Astrocyte (in vitro differentiated cells and primary cell): ENCODE results near the gene SNRPA. TPM values are rescaled to one million over a fixed set of nuclear protein-coding genes. Genes with fewer than 3 reads are reported as not detected.

Experiments
- DNase-seq: peaks from one replicate; pipeline ENCODE4 v3.0.0-alpha.2; 2010; ENCODE audit warnings: low read depth
- FAIRE-seq: peaks from 2 replicates; lab custom pipeline; 2011; peaks lifted over from hg19 to GRCh38; lab: Jason Lieb, UNC
- H2AFZ ChIP-seq: 2 replicates; pipeline ENCODE4 v1.6.0; 2012; ENCODE audit warnings: low read depth, low read length, inconsistent platforms
- H3K27ac ChIP-seq: 2 replicates; pipeline ENCODE4 v1.5.1; 2011; ENCODE audit warnings: low read depth, low read length, inconsistent platforms
- H3K27me3 ChIP-seq: 2 replicates; pipeline ENCODE4 v1.6.0; 2011; ENCODE audit warnings: low read length, inconsistent platforms; ENCODE audit not compliant: insufficient read depth
- H3K36me3 ChIP-seq: 2 replicates; pipeline ENCODE4 v1.5.1; 2011; ENCODE audit warnings: low read length, inconsistent platforms; ENCODE audit not compliant: insufficient read depth
- H3K4me1 ChIP-seq: 2 replicates; pipeline ENCODE4 v1.5.1; 2011; ENCODE audit warnings: low read length, inconsistent platforms; ENCODE audit not compliant: insufficient read depth
- H3K4me2 ChIP-seq: 2 replicates; pipeline ENCODE4 v1.6.0; 2012; ENCODE audit warnings: low read length, inconsistent platforms
- H3K4me3 ChIP-seq: 2 replicates; pipeline ENCODE4 v1.5.1; 2011; ENCODE audit warnings: low read depth, mild to moderate bottlenecking, low read length, inconsistent platforms; ENCODE audit not compliant: insufficient read depth
- H3K79me2 ChIP-seq: 2 replicates; pipeline ENCODE4 v1.6.0; 2012; ENCODE audit warnings: mild to moderate bottlenecking, low read length, inconsistent platforms; ENCODE audit not compliant: insufficient read depth
- H3K9ac ChIP-seq: 2 replicates; pipeline ENCODE4 v1.6.0; 2012; ENCODE audit warnings: mild to moderate bottlenecking, low read length, inconsistent platforms
- H3K9me3 ChIP-seq: 2 replicates; pipeline ENCODE4 v1.5.1; 2012; ENCODE audit warnings: low read depth, mild to moderate bottlenecking, low read length, inconsistent platforms; ENCODE audit not compliant: insufficient read depth
- H4K20me1 ChIP-seq: 2 replicates; pipeline ENCODE4 v1.6.0; 2012; ENCODE audit warnings: low read length, inconsistent platforms; ENCODE audit not compliant: insufficient read depth
- H3K27ac Mint-ChIP-seq: one replicate; pipeline ENCODE4 v1.8.0; 2021; ENCODE audit warnings: mild to moderate bottlenecking, mixed read lengths; ENCODE audit not compliant: unreplicated experiment
- H3K27me3 Mint-ChIP-seq: one replicate; pipeline ENCODE4 v1.8.0; 2021; ENCODE audit warnings: low read depth, mixed read lengths; ENCODE audit not compliant: unreplicated experiment
- H3K36me3 Mint-ChIP-seq: one replicate; pipeline ENCODE4 v1.8.0; 2021; ENCODE audit warnings: low read depth, mixed read lengths; ENCODE audit not compliant: unreplicated experiment
- H3K4me1 Mint-ChIP-seq: one replicate; pipeline ENCODE4 v1.8.0; 2021; ENCODE audit warnings: low read depth, mixed read lengths; ENCODE audit not compliant: unreplicated experiment
- H3K4me3 Mint-ChIP-seq: one replicate; pipeline ENCODE4 v1.8.0; 2021; ENCODE audit warnings: mild to moderate bottlenecking, moderate library complexity, mixed read lengths; ENCODE audit not compliant: unreplicated experiment
- H3K9me3 Mint-ChIP-seq: one replicate; pipeline ENCODE4 v1.8.0; 2021; ENCODE audit warnings: mild to moderate bottlenecking, mixed read lengths; ENCODE audit not compliant: unreplicated experiment
- CTCF ChIP-seq: IDR thresholded peaks from 2 replicates; pipeline ENCODE4 v1.5.1; 2011; ENCODE audit warnings: low read depth, mild to moderate bottlenecking, inconsistent platforms, low read length, moderate library complexity; ENCODE audit not compliant: insufficient read depth
- EZH2 ChIP-seq: IDR thresholded peaks from 2 replicates; pipeline ENCODE4 v1.6.1; 2012; ENCODE audit warnings: mild to moderate bottlenecking, low read length, inconsistent platforms; ENCODE audit not compliant: insufficient read depth
- total RNA-seq: library from RNA; stranded (reverse); gene quantifications from 2 replicates; pipeline ENCODE4 v1.2.1, GENCODE V29; 2021

Gene SNRPA
- total RNA-seq, 1 donor from 2014 or later: 67.0 TPM

GRCh38 chr19:40807147-40808020, 56.4 kb downstream of the SNRPA start:
- TF ChIP-seq EZH2: no peak
- TF ChIP-seq CTCF: no peak
- Mint-ChIP-seq H3K27me3 (peaks cover under 1% of the 10 kb centered on the region), H3K36me3 (peaks cover 15% of the 10 kb centered on the region), H3K27ac (peak overlapping the region; percentile 23), H3K9me3 (no peaks in the 10 kb centered on the region), H3K4me3 (peak overlapping the region; percentile 74), H3K4me1 (peaks cover 45% of the 10 kb centered on the region)
- no peaks in the 10 kb centered on the region for H3K9me3 ChIP-seq
- H3K9ac ChIP-seq: peak overlapping the region; percentile 44
- no peak for DNase-seq
- peak overlapping the region; percentile 47 for H3K27ac ChIP-seq
- H3K79me2 ChIP-seq: peaks cover 63% of the 10 kb centered on the region
- H3K27me3 ChIP-seq: no peaks in the 10 kb centered on the region
- peaks cover 4% of the 10 kb centered on the region for H3K36me3 ChIP-seq
- H3K4me2 ChIP-seq: no peak overlapping the region
- H4K20me1 ChIP-seq: peaks cover 76% of the 10 kb centered on the region
- peaks cover 29% of the 10 kb centered on the region for H3K4me1 ChIP-seq
- no peak overlapping the region for H2AFZ ChIP-seq
- H3K4me3 ChIP-seq: no peak overlapping the region
- no peak for FAIRE-seq

GRCh38 chr19:40808021-40808325, 57.0 kb downstream of the SNRPA start:
- H3K79me2 ChIP-seq: peaks cover 57% of the 10 kb centered on the region
- no peaks in the 10 kb centered on the region for H3K9me3 Mint-ChIP-seq
- H3K9me3 ChIP-seq: no peaks in the 10 kb centered on the region
- FAIRE-seq (no peak), DNase-seq (no peak)
- no peak overlapping the region for H2AFZ ChIP-seq
- no peak overlapping the region for H3K9ac ChIP-seq
- no peak overlapping the region for H3K4me3 ChIP-seq
- H3K27ac Mint-ChIP-seq: peak overlapping the region; percentile 23
- peaks cover 70% of the 10 kb centered on the region for H4K20me1 ChIP-seq
- peaks cover 4% of the 10 kb centered on the region for H3K27me3 ChIP-seq
- no peak for TF ChIP-seq EZH2
- TF ChIP-seq CTCF: no peak
- no peak overlapping the region for H3K4me2 ChIP-seq
- H3K27me3 Mint-ChIP-seq: peaks cover 4% of the 10 kb centered on the region
- peaks cover 4% of the 10 kb centered on the region for H3K36me3 ChIP-seq
- peaks cover 18% of the 10 kb centered on the region for H3K36me3 Mint-ChIP-seq
- peaks cover 45% of the 10 kb centered on the region for H3K4me1 Mint-ChIP-seq
- no peak overlapping the region for H3K4me3 Mint-ChIP-seq
- no peak overlapping the region for H3K27ac ChIP-seq
- H3K4me1 ChIP-seq: peaks cover 26% of the 10 kb centered on the region

GRCh38 chr19:40808497-40808896, 57.5 kb downstream of the SNRPA start:
- peaks cover 4% of the 10 kb centered on the region for H3K27me3 Mint-ChIP-seq
- no peak overlapping the region for H3K4me2 ChIP-seq
- no peak overlapping the region for H3K4me3 ChIP-seq
- no peaks in the 10 kb centered on the region for H3K9me3 ChIP-seq
- DNase-seq (no peak), FAIRE-seq (no peak)
- no peak for TF ChIP-seq EZH2
- no peak for TF ChIP-seq CTCF
- no peak overlapping the region for H3K27ac Mint-ChIP-seq
- H3K27ac ChIP-seq: no peak overlapping the region
- H3K4me1 ChIP-seq: peaks cover 27% of the 10 kb centered on the region
- H3K36me3 ChIP-seq: peaks cover 4% of the 10 kb centered on the region
- H3K36me3 Mint-ChIP-seq: peaks cover 18% of the 10 kb centered on the region
- H3K27me3 ChIP-seq: peaks cover 4% of the 10 kb centered on the region
- no peak overlapping the region for H3K4me3 Mint-ChIP-seq
- no peak overlapping the region for H2AFZ ChIP-seq
- H4K20me1 ChIP-seq: peaks cover 65% of the 10 kb centered on the region
- peaks cover 51% of the 10 kb centered on the region for H3K79me2 ChIP-seq
- no peak overlapping the region for H3K9ac ChIP-seq
- peaks cover 41% of the 10 kb centered on the region for H3K4me1 Mint-ChIP-seq
- H3K9me3 Mint-ChIP-seq: no peaks in the 10 kb centered on the region
